PC-9 (cell line): ENCODE measurements around the gene LDHAL6B. TPM values are rescaled to one million over a fixed set of nuclear protein-coding genes. Genes with fewer than 3 reads are reported as not detected.

Experiments used
- BruUV-seq: library from RNA; stranded (reverse); fragments of 400-500 nt; replicated peaks from 2 replicates; lab custom pipeline; 2021; lab: Mats Ljungman, UMichigan
- CTCF ChIA-PET: fragments of 300-600 bp; sonication (Branson Sonifier 250); formaldehyde crosslinking; loops from one replicate; lab custom pipeline; 2022; ENCODE audit warnings: antibody characterized with exemption; lab: Charles Lee
- POLR2A ChIA-PET: fragments of 300-600 bp; sonication (Branson Sonifier 250); formaldehyde crosslinking; loops from one replicate; lab custom pipeline; 2022; ENCODE audit warnings: antibody characterized with exemption; ENCODE audit not compliant: unreplicated experiment; lab: Charles Lee
- DNase-seq, 2 experiments: peaks; one replicate each; pipeline versions ENCODE4 v3.0.0 to v3.0.0-alpha.2; 2015 to 2022; ENCODE audit warnings: mixed read lengths in 1 of 2
- H2AFZ ChIP-seq: fragments of 200-600 bp; sonication (generic); 2 replicates; pipeline ENCODE4 v1.8.1; 2017; ENCODE audit warnings: antibody characterized with exemption
- H3F3A ChIP-seq: fragments of 200-600 bp; sonication (generic); 2 replicates; pipeline ENCODE4 v1.8.1; 2017; ENCODE audit warnings: antibody characterized with exemption, mild to moderate bottlenecking, low read depth; ENCODE audit not compliant: insufficient read depth
- H3K27ac ChIP-seq: fragments of 200-600 bp; sonication (generic); 2 replicates; pipeline ENCODE4 v1.6.1; 2016; ENCODE audit warnings: mixed run types
- H3K27me3 ChIP-seq: fragments of 200-600 bp; sonication (generic); 2 replicates; pipeline ENCODE4 v1.6.1; 2016; ENCODE audit warnings: low read depth, mixed run types; ENCODE audit not compliant: insufficient read depth
- H3K36me3 ChIP-seq: fragments of 200-600 bp; sonication (generic); 2 replicates; pipeline ENCODE4 v1.6.1; 2016; ENCODE audit warnings: low read depth, mixed run types
- H3K4me1 ChIP-seq: fragments of 200-600 bp; sonication (generic); replicated peaks from 2 replicates; pipeline ENCODE4 v1.6.1; 2016; ENCODE audit warnings: mixed run types; ENCODE audit not compliant: insufficient read depth
- H3K4me2 ChIP-seq: fragments of 200-600 bp; sonication (generic); 2 replicates; pipeline ENCODE4 v1.6.1; 2017; ENCODE audit warnings: mixed run types
- H3K4me3 ChIP-seq: fragments of 200-600 bp; sonication (generic); 2 replicates; pipeline ENCODE4 v1.6.1; 2016; ENCODE audit warnings: mixed run types
- H3K79me2 ChIP-seq: fragments of 200-600 bp; sonication (generic); 2 replicates; pipeline ENCODE4 v1.6.1; 2017; ENCODE audit warnings: low read depth, mixed run types
- H3K9me2 ChIP-seq: fragments of 200-600 bp; sonication (generic); 2 replicates; pipeline ENCODE4 v1.8.1; 2017; ENCODE audit warnings: mild to moderate bottlenecking; ENCODE audit not compliant: insufficient read depth
- H3K9me3 ChIP-seq: fragments of 200-600 bp; sonication (generic); 2 replicates; pipeline ENCODE4 v1.8.1; 2016; ENCODE audit warnings: low read depth; ENCODE audit not compliant: insufficient read depth
- H4K20me1 ChIP-seq: fragments of 200-600 bp; sonication (generic); 2 replicates; pipeline ENCODE4 v1.8.1; 2017; ENCODE audit not compliant: insufficient read depth
- CTCF ChIP-seq: fragments of 200-600 bp; sonication (generic); conservative IDR thresholded peaks from 2 replicates; pipeline ENCODE4 v1.6.1; 2017; ENCODE audit warnings: mixed run types, antibody characterized with exemption, mild to moderate bottlenecking, moderate library complexity
- EZH2 ChIP-seq: fragments of 200-600 bp; sonication (generic); IDR thresholded peaks from 2 replicates; pipeline ENCODE4 v1.8.0; 2017; ENCODE audit warnings: antibody characterized with exemption, low read depth
- intact Hi-C: fragments of 100-400 bp; cut with micrococcal nuclease; formaldehyde crosslinking; loops from one replicate; pipeline ENCODE4 v1.10.0; 2022; ENCODE audit not compliant: unreplicated experiment
- total RNA-seq: library from RNA; stranded (reverse); gene quantifications from 2 replicates; pipeline ENCODE4 v1.2.3, GENCODE V29; 2021

The LDHAL6B gene
- total RNA-seq, 1 experiment from 2014 or later, result not detected

GRCh38 chr15:59218710-59219109 is 12.1 kb downstream of the LDHAL6B start:
- Histone ChIP-seq H3K4me1 (no peaks in the 10 kb centered on the region), H3K9me2 (no peaks in the 10 kb centered on the region), H2AFZ (no peak overlapping the region), H3K36me3 (peaks cover 7% of the 10 kb centered on the region), H3F3A (no peaks in the 10 kb centered on the region; the same call in 1 of the 2 replicates), H3K4me3 (no peak overlapping the region), H3K9me3 (no peaks in the 10 kb centered on the region), H3K27ac (no peak overlapping the region), H3K79me2 (no peaks in the 10 kb centered on the region), H3K27me3 (no peaks in the 10 kb centered on the region), H4K20me1 (no peaks in the 10 kb centered on the region), H3K4me2 (no peak overlapping the region)
- TF ChIP-seq EZH2, result no peak
- no peak for TF ChIP-seq CTCF
- POLR2A ChIA-PET, result no interaction called here
- DNase-seq, result no peak
- BruUV-seq, result no TSS peak
- CTCF ChIA-PET, result no interaction called here
- intact Hi-C loops, result no loop called here

- Histone ChIP-seq H3K36me3 (peaks cover 12% of the 10 kb centered on the region), H3K4me2 (no peak overlapping the region), H4K20me1 (no peaks in the 10 kb centered on the region), H3K27me3 (no peaks in the 10 kb centered on the region), H3K27ac (no peak overlapping the region), H3K4me3 (no peak overlapping the region), H3K4me1 (no peaks in the 10 kb centered on the region), H2AFZ (no peak overlapping the region), H3K79me2 (no peaks in the 10 kb centered on the region), H3K9me2 (no peaks in the 10 kb centered on the region), H3K9me3 (no peaks in the 10 kb centered on the region), H3F3A (no peaks in the 10 kb centered on the region)
- POLR2A ChIA-PET, result interaction anchor here (0.6 kb wide), 1 partner anchor 215 kb away, joined by 3 read pairs; no protein-coding TSS in a partner anchor
- CTCF ChIA-PET, result no interaction called here
- TF ChIP-seq CTCF, result no peak
- TF ChIP-seq EZH2, result no peak
- DNase-seq, result no peak
- intact Hi-C loops, result no loop called here
- BruUV-seq, result no TSS peak
Measured at GRCh38 chr15:59221511-59222505, 15.2 kb downstream of the LDHAL6B start.

- H3K27ac ChIP-seq, result no peak overlapping the region
Measured at GRCh38 chr15:59222906-59223550, 16.4 kb downstream of the LDHAL6B start.

More at GRCh38 chr15:59222906-59223550, 16.4 kb downstream of the LDHAL6B start:
- Histone ChIP-seq H3K4me1 (no peaks in the 10 kb centered on the region), H3K9me3 (no peaks in the 10 kb centered on the region), H3K4me2 (no peak overlapping the region), H3K4me3 (no peak overlapping the region), H3F3A (no peaks in the 10 kb centered on the region), H2AFZ (no peak overlapping the region), H3K79me2 (no peaks in the 10 kb centered on the region), H3K27me3 (no peaks in the 10 kb centered on the region), H3K9me2 (no peaks in the 10 kb centered on the region), H4K20me1 (no peaks in the 10 kb centered on the region), H3K36me3 (peaks cover 9% of the 10 kb centered on the region)
- TF ChIP-seq CTCF, result no peak
- DNase-seq, result no peak
- POLR2A ChIA-PET, result interaction anchor here (0.5 to 0.7 kb wide), 2 partner anchors 16 to 295 kb away, joined by 14 to 24 read pairs; no protein-coding TSS in a partner anchor
- intact Hi-C loops, result no loop called here
- no TSS peak for BruUV-seq
- CTCF ChIA-PET, result no interaction called here
